NCI-H345 treated with DMSO at 0.1 percent for 48 hours (cell line): ENCODE measurements around the gene RHEB.
A peak's percentile ranks its signal among the peaks of the same experiment; 100 is the strongest.

Experiments used
- DNase-seq: peaks from one replicate; lab custom pipeline; 2025; ENCODE audit not compliant: unreplicated experiment; lab: John Stamatoyannopoulos, UW

Gene RHEB

DNA sequence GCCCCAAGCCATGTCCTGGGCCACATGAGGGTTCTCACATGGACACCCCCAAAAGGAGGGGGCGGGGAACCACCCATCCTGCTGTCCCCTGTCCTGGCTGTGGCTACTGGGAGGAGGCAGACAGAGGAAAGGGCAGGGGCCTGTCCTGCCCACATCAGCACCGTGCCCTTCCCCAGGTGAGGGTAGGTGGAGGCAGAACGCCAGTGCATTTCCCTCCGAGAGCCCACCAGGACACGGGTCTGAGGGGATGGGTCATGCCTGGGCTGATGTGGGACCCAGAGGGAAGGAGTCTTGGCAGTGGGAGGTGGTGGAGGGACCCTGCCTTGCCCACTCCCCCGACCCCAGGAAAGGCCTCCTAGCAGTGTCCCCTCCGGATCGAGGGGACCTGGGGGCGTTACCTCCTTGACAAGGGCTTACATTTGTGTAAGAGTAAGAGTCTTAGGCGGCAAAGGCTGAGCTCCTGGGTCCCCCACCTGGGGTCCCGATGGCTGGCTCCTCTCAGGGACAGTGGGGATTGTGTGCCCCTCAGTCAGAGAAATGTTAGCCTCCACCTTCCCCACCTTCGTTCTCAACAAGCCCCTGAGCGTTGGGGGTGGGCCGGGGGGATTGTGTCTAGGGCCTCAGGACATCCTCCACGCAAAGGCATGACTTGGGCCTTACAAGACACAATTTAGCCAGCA is 85.8 kb downstream of the RHEB start:
- no peak for DNase-seq

GRCh38 chr7:151432658-151433521 is 86.8 kb downstream of the RHEB start:
- DNase-seq, result no peak

- DNase-seq, result no peak
Measured at GRCh38 chr7:151431768-151432311, 87.9 kb downstream of the RHEB start.

DNA sequence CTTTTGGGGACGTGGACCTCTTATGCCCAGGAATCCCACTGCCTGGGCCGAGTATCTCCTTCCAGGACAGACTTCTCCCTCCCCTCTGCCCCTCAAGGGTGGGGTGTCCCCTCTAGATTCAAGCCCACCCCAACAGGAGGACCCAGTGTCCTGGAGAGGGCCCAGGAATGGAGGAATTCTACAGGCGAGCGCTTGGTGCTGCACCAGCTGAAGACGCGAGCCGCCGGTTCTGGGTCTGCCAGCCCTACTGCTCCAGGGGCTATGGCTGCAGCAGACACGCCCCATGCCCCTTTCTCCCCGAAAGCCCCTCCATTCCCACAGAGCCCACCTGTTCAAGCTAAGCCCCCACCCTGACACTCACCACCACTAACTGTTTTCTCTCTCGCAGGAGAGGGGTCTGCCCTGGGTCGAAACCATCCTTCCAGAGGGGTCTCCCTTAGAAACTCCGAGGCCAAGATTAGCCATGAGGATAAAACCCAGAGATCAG is 88.4 kb downstream of the RHEB start:
- DNase-seq, result no peak

DNA sequence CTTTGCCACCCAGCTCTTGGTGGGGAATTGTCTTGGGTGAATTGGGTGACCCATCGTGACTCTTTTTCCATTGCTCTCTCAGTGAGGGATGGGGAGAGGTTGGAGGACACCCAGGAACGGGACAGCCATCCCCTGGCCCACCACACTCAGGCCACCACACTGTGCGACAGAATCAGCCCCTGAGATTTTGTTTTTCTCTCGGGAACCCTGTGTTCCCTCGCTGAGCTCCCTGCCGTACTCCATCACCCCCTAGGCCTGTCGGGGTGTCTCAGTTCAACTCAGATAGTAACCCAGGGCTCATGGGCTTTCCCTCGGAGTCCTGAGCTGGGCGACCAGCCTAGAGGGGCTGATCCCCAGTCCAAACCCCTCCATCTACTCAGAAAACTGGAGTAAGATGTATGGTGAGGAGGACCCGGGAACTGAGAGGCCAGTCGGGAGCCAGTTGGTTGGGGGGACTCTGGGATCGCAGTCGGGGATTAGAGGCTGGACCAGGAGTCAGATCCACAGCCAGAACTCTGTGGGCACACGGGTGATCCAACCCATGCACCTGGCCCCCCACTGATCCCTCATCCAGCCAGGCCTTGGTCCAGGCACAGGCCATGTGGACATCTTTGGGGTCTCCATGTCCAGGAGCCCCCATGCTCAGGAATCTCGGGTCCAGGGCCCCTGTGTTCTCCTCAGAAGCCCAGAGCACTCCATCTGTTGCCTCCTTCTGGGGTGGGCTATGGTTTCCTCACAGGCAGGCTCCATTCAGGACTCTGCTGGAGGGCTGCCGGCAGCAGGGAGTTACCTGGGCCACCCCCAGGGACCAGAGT is 89.1 kb downstream of the RHEB start:
- no peak for DNase-seq

DNA sequence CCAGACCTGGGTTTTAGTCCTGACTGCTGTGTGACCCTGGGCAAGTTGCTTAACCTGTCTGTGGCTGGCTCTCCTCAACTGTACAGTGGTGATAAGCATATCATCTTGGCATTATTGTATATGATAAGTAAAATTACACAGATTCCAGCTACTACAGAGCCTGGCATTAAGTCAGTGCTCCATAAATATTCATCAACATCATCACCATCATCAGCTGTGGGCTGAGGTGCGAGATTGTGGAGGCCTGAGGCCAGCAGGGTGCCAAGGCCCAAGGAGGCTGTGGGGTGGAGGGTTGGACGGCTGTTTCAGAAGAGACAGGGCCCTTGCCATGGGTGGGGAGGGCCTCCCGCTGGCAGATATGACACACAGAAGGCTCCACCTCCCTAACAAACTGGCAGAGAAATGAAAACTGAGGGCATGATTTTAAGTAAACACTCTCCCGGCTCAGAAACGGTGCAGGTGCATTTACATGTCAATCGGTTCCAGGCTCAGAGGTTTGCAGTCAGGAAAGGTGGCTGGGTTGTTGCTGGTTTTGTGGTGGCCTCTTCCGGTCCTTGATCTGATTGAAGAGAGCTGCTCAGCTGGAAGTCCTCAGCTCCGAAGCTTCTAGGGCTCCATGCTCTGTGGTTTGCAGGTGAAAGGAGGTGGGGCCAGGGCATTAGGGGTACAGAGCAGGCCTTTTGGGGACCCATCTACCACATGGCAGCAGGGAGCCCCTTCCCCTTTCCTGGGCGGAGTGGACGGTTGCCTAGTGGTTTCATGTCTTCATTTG is 89.9 kb downstream of the RHEB start:
- peak; percentile 55 for DNase-seq

DNA sequence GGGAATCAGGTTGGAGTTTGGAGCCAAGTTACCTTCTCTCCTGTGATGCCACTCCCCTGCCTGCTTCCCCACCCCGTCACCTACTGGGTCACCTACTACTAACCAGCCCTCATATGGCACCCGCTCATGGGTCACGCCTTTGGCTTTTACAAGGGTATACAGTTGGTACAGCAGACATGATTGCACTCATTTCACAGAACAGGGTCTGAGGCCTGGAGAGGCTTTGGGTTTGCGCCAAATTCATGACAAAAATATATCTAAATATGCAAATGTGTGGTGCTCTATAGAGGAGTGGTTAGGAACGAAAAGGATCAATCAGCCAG is 90.5 kb downstream of the RHEB start:
- DNase-seq, result no peak

DNA sequence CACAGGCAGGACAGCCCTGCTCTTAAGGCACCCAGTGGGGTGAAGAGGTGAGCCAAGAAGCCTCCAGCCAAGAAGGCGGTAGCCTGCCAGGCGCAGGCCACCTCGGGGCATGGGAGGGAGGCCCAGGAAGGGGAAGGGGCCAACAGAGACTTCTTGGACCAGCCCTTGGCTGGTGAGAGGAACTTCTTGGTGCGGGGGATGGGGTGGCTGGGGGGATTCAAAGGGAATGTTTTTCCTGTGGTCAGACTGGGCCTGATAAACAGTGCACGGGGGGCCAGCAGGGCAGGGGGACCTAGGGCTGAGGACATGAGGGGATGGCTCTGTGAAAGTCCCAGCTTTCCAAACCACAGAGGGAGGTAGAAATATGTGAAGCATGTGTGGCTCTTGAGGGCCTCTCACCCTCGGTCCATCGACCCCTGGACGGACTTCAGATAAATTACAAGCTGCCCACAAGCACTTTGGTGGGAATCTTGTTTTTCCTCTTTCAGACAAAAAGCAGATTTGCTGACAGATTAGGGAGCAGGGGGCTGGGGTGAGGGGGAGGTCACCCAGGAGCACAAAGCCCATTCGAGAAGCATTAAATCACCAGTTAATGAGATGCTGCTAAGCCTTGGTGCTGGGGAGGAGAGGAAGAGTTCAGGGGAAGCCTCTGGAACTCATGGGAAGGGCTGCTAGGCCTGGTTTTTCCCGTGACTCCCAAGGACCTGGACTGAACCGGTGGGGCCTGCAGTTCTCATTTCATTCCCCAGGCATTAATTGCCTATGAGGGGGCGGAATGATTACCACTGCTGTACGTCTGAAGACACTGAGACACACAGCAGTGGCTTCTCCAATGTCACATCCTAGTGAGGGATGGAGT is 91.1 kb downstream of the RHEB start:
- no peak for DNase-seq

- no peak for DNase-seq
Measured at GRCh38 chr7:151427705-151428377, 91.9 kb downstream of the RHEB start.

- no peak for DNase-seq
Measured at GRCh38 chr7:151426904-151427704, 92.6 kb downstream of the RHEB start.

DNA sequence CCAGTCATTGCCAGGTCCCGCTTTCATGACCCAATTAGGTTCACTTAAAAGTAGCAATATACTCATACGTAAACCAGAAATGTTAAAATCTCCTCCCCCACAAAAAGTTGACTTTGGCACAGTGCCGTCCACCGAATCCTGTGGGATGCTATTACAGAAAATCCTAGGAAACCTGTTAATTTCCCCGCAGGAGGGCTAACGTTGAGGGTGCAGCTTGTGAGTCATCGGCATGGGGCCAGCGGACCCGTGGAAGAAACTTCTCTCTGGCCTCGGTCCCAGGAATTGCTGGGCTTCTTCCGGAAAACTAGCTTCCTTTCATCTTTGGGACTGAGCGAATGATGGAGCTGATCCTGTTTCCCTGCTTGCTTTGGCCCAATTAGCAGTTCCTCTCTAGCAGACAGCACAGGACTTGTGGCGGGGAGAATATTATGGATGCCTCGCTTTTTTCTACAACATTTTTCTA is 93.2 kb downstream of the RHEB start:
- DNase-seq, result no peak

- DNase-seq, result no peak
Measured at GRCh38 chr7:151425670-151426440, 93.8 kb downstream of the RHEB start.

DNA sequence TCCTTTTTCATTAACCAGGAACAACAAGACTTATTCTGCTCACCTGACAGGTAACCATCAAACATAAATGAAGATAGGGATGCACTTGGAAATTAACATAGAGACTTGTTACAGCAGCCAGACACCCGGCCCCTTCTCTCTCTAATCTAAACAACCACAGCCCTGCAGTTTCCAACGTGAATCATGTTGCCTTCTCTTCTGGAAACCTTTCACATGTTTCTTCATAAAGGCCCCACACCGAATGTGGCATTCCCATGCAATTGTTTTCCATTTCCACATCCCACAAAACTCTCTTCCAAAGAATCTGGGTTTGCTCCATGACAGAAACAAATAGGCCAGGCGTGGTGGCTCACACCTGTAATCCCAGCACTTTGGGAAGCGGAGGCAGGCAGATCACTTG is 94.9 kb downstream of the RHEB start:
- DNase-seq, result no peak

DNA sequence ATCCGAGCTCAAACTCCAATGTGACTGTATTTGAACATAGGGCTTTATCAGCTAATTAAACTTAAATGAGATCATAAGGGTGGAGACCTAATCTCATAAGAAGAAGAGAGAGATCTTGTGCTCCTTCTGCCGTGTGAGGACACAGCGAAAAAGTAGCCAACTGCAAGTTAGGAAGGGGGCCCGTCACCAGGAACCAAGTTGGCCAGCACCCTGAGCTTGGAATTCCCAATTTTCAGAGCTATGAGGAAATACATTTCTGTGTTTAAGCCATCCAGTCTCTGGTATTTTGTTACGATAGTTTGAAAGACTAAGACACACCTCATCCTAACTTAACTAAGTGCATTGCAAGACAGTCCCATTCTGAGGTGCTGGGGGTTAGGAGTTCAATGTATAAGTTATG is 95.8 kb downstream of the RHEB start:
- DNase-seq, result no peak

- no peak for DNase-seq
Measured at GRCh38 chr7:151423226-151423625, 96.5 kb downstream of the RHEB start.

DNA sequence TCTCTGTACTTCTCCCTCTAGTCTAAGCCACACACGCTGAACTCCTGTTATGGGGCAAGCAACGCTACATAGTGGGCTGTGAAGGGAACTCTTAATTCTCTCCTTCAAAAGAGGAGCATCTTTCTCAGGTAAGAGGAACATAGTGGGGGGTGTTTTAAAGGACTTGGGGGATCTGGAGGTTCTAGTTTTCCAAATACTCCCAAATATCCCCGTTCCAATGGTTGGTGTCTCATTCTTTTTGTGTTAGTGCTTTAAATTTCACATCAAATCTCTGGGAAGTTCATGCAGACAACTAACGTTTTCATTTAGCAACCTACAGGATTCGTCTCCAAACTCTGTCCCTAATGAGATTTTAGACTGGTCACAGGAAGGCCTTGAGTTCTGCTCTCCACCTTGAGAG is 97.5 kb downstream of the RHEB start:
- no peak for DNase-seq

- DNase-seq, result no peak
Measured at GRCh38 chr7:151420144-151420543, 99.6 kb downstream of the RHEB start.

- DNase-seq, result no peak
Measured at GRCh38 chr7:151416941-151417315, 102.8 kb downstream of the RHEB start.
